IMR-90 (cell line): ENCODE measurements around the gene MAP4K1. TPM values are rescaled to one million over a fixed set of nuclear protein-coding genes. Genes with fewer than 3 reads are reported as not detected.

Source experiments
- ATAC-seq: fragments of 200-7000 bp; cut with Tn5 transposase; 2 replicates; pipeline ENCODE4 v1.9.1; 2020; ENCODE audit warnings: low read depth, mild to moderate bottlenecking, moderate library complexity
- BruUV-seq: library from RNA; stranded (reverse); fragments of 400-500 nt; replicated peaks from 2 replicates; lab custom pipeline; 2021; lab: Mats Ljungman, UMichigan
- CTCF ChIA-PET: fragments of 300-600 bp; formaldehyde crosslinking; extraction: SDS; loops from one replicate; lab custom pipeline; 2021; ENCODE audit warnings: antibody characterized with exemption; lab: Yijun Ruan, JAX
- POLR2A ChIA-PET: fragments of 300-600 bp; sonication (Branson Sonifier 250); formaldehyde crosslinking; loops from one replicate; lab custom pipeline; 2022; ENCODE audit warnings: antibody characterized with exemption; ENCODE audit not compliant: unreplicated experiment; lab: Charles Lee
- DNase-seq: peaks from one replicate; pipeline ENCODE4 v3.0.0; 2013
- H2AFZ ChIP-seq: replicated peaks from 2 replicates; pipeline ENCODE3; 2013; ENCODE audit warnings: low read length, mild to moderate bottlenecking; ENCODE audit not compliant: poor library complexity
- H2AK5ac ChIP-seq: 2 replicates; pipeline ENCODE4 v1.6.1; 2013; ENCODE audit warnings: low read depth, low read length, inconsistent platforms
- H2AK9ac ChIP-seq: replicated peaks from 2 replicates; pipeline ENCODE3; 2013; ENCODE audit warnings: mild to moderate bottlenecking, low read depth, low read length, moderate library complexity; ENCODE audit not compliant: poor library complexity
- H2BK120ac ChIP-seq: 2 replicates; pipeline ENCODE4 v1.6.1; 2013; ENCODE audit warnings: low read depth, low read length, inconsistent platforms
- H2BK15ac ChIP-seq: 3 replicates; pipeline ENCODE4 v1.6.1; 2013; ENCODE audit warnings: low read depth, low read length, inconsistent platforms
- H2BK20ac ChIP-seq: 2 replicates; pipeline ENCODE4 v1.6.1; 2013; ENCODE audit warnings: low read depth, mild to moderate bottlenecking, inconsistent platforms, low read length, moderate library complexity
- H2BK5ac ChIP-seq: 2 replicates; pipeline ENCODE4 v1.6.1; 2013; ENCODE audit warnings: mild to moderate bottlenecking, low read depth, low read length, inconsistent platforms; ENCODE audit not compliant: poor library complexity, severe bottlenecking
- H3K14ac ChIP-seq: replicated peaks from 2 replicates; pipeline ENCODE4 v1.6.1; 2013; ENCODE audit warnings: low read depth, low read length, inconsistent platforms
- H3K18ac ChIP-seq: 2 replicates; pipeline ENCODE4 v1.6.1; 2013; ENCODE audit warnings: low read depth, low read length, control low read depth
- H3K23ac ChIP-seq: 2 replicates; pipeline ENCODE4 v1.6.1; 2013; ENCODE audit warnings: low read depth, low read length, inconsistent platforms
- H3K27ac ChIP-seq: 2 replicates; pipeline ENCODE4 v1.5.1; 2013; ENCODE audit warnings: mild to moderate bottlenecking, control low read depth, low read length; ENCODE audit not compliant: insufficient read depth
- H3K27me3 ChIP-seq: 2 replicates; pipeline ENCODE4 v1.6.1; 2013; ENCODE audit warnings: low read length; ENCODE audit not compliant: control insufficient read depth, insufficient read depth
- H3K36me3 ChIP-seq: 2 replicates; pipeline ENCODE4 v1.6.1; 2013; ENCODE audit warnings: low read length, mixed read lengths; ENCODE audit not compliant: control insufficient read depth, insufficient read depth
- H3K4ac ChIP-seq: 2 replicates; pipeline ENCODE4 v1.6.1; 2013; ENCODE audit warnings: low read depth, low read length, inconsistent platforms
- H3K4me1 ChIP-seq: 2 replicates; pipeline ENCODE4 v1.6.1; 2013; ENCODE audit warnings: low read length, mixed read lengths; ENCODE audit not compliant: control insufficient read depth, insufficient read depth
- H3K4me2 ChIP-seq: 2 replicates; pipeline ENCODE4 v1.6.1; 2013; ENCODE audit warnings: low read depth, mild to moderate bottlenecking, control low read depth, low read length, moderate library complexity
- H3K4me3 ChIP-seq: 2 replicates; pipeline ENCODE4 v1.5.1; 2013; ENCODE audit warnings: low read depth, mild to moderate bottlenecking, control low read depth, low read length, moderate library complexity; ENCODE audit not compliant: insufficient read depth
- H3K56ac ChIP-seq: 2 replicates; pipeline ENCODE4 v1.6.1; 2013; ENCODE audit warnings: low read length, inconsistent platforms; ENCODE audit not compliant: insufficient read depth; ENCODE audit errors: extremely low read depth
- H3K79me1 ChIP-seq, 2 experiments: 2 replicates each; pipeline ENCODE4 v1.6.1; 2013; ENCODE audit warnings: low read length in 2 of 2, inconsistent platforms in 1 of 2, low read depth in 1 of 2
- H3K9ac ChIP-seq: 2 replicates; pipeline ENCODE4 v1.6.1; 2013; ENCODE audit warnings: low read depth, low read length, control low read depth
- H3K9me1 ChIP-seq: 2 replicates; pipeline ENCODE4 v1.6.1; 2013; ENCODE audit warnings: low read length, inconsistent platforms; ENCODE audit not compliant: insufficient read depth
- H3K9me3 ChIP-seq: 2 replicates; pipeline ENCODE4 v1.6.1; 2013; ENCODE audit warnings: low read length; ENCODE audit not compliant: control insufficient read depth, insufficient read depth
- H4K20me1 ChIP-seq: 2 replicates; pipeline ENCODE4 v1.6.1; 2013; ENCODE audit warnings: low read length, inconsistent platforms; ENCODE audit not compliant: insufficient read depth
- H4K5ac ChIP-seq: 2 replicates; pipeline ENCODE4 v1.6.1; 2013; ENCODE audit warnings: mild to moderate bottlenecking, low read depth, low read length, control low read depth
- H4K8ac ChIP-seq, 2 experiments: 2 replicates each; pipeline ENCODE4 v1.6.1; 2013; ENCODE audit warnings: low read depth in 2 of 2, low read length in 2 of 2, control low read depth in 1 of 2, inconsistent platforms in 1 of 2
- H4K91ac ChIP-seq: 2 replicates; pipeline ENCODE4 v1.6.1; 2013; ENCODE audit warnings: low read depth, low read length, inconsistent platforms; ENCODE audit not compliant: insufficient read depth
- BHLHE40 ChIP-seq: fragments of 150-350 bp; IDR thresholded peaks from 2 replicates; pipeline ENCODE4 v1.6.1; 2016; ENCODE audit warnings: mild to moderate bottlenecking, low read depth, low read length
- CEBPB ChIP-seq: IDR thresholded peaks from 2 replicates; pipeline ENCODE4 v1.6.1; 2012; ENCODE audit warnings: low read depth, low read length, improper control_type of control experiment
- FOS ChIP-seq: fragments of 150-350 bp; IDR thresholded peaks from 2 replicates; pipeline ENCODE4 v1.6.1; 2016; ENCODE audit warnings: low read depth, low read length
- MAZ ChIP-seq: IDR thresholded peaks from 2 replicates; pipeline ENCODE4 v1.6.1; 2012; ENCODE audit warnings: low read depth, mild to moderate bottlenecking, low read length, improper control_type of control experiment, moderate library complexity, borderline replicate concordance
- MXI1 ChIP-seq: IDR thresholded peaks from 2 replicates; pipeline ENCODE4 v1.6.1; 2012; ENCODE audit warnings: low read depth, mild to moderate bottlenecking, low read length, moderate library complexity, borderline replicate concordance
- RFX5 ChIP-seq: IDR thresholded peaks from 2 replicates; pipeline ENCODE4 v1.8.0; 2012; ENCODE audit warnings: low read depth, mild to moderate bottlenecking, low read length, moderate library complexity
- SMC3 ChIP-seq: fragments of 150-350 bp; IDR thresholded peaks from 2 replicates; pipeline ENCODE4 v1.6.1; 2016; ENCODE audit warnings: low read depth, mild to moderate bottlenecking, antibody characterized with exemption, low read length, moderate library complexity
- WGBS, 2 experiments: methylation state at CpG; one replicate each; pipeline versions ENCODE4 v1.1.5 to v1.1.7; 2013; ENCODE audit warnings: missing lambda C conversion rate in 2 of 2; ENCODE audit not compliant: insufficient read length in 1 of 2; ENCODE audit errors: extremely low coverage in 2 of 2; 5-methylcytosine and 5-hydroxymethylcytosine counted together
- dilution Hi-C: fragments of 300-500 bp; cut with HindIII; formaldehyde crosslinking; loops from one replicate; pipeline ENCODE4 v1.14.3; 2018; ENCODE audit warnings: low sequenced_read_pairs; ENCODE audit not compliant: unreplicated experiment
- in situ Hi-C: fragments of 300-500 bp; cut with MboI; formaldehyde crosslinking; loops from 3 replicates; pipeline ENCODE4 v1.14.3; 2019; ENCODE audit warnings: low sequenced_read_pairs, inconsistent platforms, mixed read lengths
- intact Hi-C: fragments of 100-400 bp; cut with micrococcal nuclease; formaldehyde crosslinking; loops from 2 replicates; pipeline ENCODE4 v1.10.0; 2022
- polyA plus RNA-seq, 3 experiments: library from polyadenylated mRNA; depleted of rRNA; stranded (reverse); fragments of >200 nt; gene quantifications; 2 replicates each; pipeline ENCODE4 v1.2.3, GENCODE V29; 2012; ENCODE audit warnings: low replicate concordance in 1 of 3
- total RNA-seq: library from RNA; depleted of rRNA; stranded (reverse); fragments of >200 nt; gene quantifications from 2 replicates; pipeline ENCODE4 v1.2.3, GENCODE V29; 2012
- TF ChIP-seq, protein P1 (sequence below): fragments of 150-350 bp; IDR thresholded peaks from 2 replicates; pipeline ENCODE4 v1.6.1; 2016; ENCODE audit warnings: low read depth, mild to moderate bottlenecking, low read length, moderate library complexity, borderline replicate concordance
- TF ChIP-seq, protein P2 (sequence below): conservative IDR thresholded peaks from 2 replicates; pipeline ENCODE4 v1.5.1; 2012; ENCODE audit warnings: mild to moderate bottlenecking, low read depth, low read length, improper control_type of control experiment

The MAP4K1 gene
- total and polyA plus RNA-seq, 2 of the 4 experiments (the other 2 are of a cell fraction) = 0.22 TPM; not detected in 1

DNA sequence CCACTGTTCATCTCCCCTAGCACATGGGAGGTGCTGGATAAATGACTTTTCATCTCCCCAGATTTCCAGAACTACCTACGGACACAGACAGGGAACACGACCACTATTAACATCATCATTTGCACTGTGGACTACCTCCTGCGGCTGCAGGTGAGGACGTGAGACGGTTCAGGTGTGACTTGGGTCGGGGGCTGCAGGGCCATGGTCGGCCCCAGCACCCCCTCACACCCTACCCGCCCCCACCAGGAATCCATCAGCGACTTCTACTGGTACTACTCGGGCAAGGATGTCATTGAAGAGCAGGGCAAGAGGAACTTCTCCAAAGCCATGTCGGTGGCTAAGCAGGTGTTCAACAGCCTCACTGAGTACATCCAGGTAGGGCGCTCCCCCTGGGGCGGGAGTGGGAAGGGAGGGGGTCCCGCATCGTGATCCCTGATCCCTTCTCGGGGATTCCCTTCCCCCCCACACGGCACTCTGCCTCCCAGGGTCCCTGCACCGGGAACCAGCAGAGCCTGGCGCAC lies 74.4 kb downstream of the MAP4K1 start:
- H3K4me1 ChIP-seq = no peaks in the 10 kb centered on the region; the same call in 1 of the 2 replicates
- H3K36me3 ChIP-seq = no peaks in the 10 kb centered on the region
- no peaks in the 10 kb centered on the region for H3K9me3 ChIP-seq
- POLR2A ChIA-PET = no interaction called here
- no peak overlapping the region for H4K5ac ChIP-seq
- TF ChIP-seq BHLHE40 (no peak), CEBPB (no peak), MAZ (no peak), FOS (no peak), SMC3 (no peak), MXI1 (no peak), RFX5 (no peak)
- TF ChIP-seq, protein P1, sequence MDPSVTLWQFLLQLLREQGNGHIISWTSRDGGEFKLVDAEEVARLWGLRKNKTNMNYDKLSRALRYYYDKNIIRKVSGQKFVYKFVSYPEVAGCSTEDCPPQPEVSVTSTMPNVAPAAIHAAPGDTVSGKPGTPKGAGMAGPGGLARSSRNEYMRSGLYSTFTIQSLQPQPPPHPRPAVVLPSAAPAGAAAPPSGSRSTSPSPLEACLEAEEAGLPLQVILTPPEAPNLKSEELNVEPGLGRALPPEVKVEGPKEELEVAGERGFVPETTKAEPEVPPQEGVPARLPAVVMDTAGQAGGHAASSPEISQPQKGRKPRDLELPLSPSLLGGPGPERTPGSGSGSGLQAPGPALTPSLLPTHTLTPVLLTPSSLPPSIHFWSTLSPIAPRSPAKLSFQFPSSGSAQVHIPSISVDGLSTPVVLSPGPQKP = no peak
- TF ChIP-seq, protein P2, sequence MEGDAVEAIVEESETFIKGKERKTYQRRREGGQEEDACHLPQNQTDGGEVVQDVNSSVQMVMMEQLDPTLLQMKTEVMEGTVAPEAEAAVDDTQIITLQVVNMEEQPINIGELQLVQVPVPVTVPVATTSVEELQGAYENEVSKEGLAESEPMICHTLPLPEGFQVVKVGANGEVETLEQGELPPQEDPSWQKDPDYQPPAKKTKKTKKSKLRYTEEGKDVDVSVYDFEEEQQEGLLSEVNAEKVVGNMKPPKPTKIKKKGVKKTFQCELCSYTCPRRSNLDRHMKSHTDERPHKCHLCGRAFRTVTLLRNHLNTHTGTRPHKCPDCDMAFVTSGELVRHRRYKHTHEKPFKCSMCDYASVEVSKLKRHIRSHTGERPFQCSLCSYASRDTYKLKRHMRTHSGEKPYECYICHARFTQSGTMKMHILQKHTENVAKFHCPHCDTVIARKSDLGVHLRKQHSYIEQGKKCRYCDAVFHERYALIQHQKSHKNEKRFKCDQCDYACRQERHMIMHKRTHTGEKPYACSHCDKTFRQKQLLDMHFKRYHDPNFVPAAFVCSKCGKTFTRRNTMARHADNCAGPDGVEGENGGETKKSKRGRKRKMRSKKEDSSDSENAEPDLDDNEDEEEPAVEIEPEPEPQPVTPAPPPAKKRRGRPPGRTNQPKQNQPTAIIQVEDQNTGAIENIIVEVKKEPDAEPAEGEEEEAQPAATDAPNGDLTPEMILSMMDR = no peak
- no peak overlapping the region for H3K14ac ChIP-seq
- H3K79me1 ChIP-seq = no peaks in the 10 kb centered on the region
- no peak for ATAC-seq
- dilution Hi-C loops = no loop called here
- peak overlapping the region in 1 of 2 experiments; percentile 66; a peak in 2 of 4 replicates for H4K8ac ChIP-seq
- H3K9me1 ChIP-seq = no peaks in the 10 kb centered on the region
- no peaks in the 10 kb centered on the region for H4K20me1 ChIP-seq
- BruUV-seq = no TSS peak
- H2AK5ac ChIP-seq = no peak overlapping the region
- H2AFZ ChIP-seq = peak overlapping the region; percentile 81
- H3K56ac ChIP-seq = no peak overlapping the region
- H3K4me2 ChIP-seq = peak overlapping the region; percentile 53; the same call in 1 of the 2 replicates
- no peak overlapping the region for H3K23ac ChIP-seq
- H2BK15ac ChIP-seq = no peak overlapping the region
- no peak for DNase-seq
- no peak overlapping the region for H2AK9ac ChIP-seq
- no peak overlapping the region for H2BK20ac ChIP-seq
- no peak overlapping the region for H3K9ac ChIP-seq
- CTCF ChIA-PET = interaction anchor here (1.5 kb wide), 1 partner anchor 141 kb away, joined by 3 read pairs; the partner anchor contains the start of gene FAM98C
- H3K18ac ChIP-seq = no peak overlapping the region
- H4K91ac ChIP-seq = no peak overlapping the region
- no peak overlapping the region for H2BK5ac ChIP-seq
- H2BK120ac ChIP-seq = no peak overlapping the region
- peaks cover 3% of the 10 kb centered on the region for H3K27me3 ChIP-seq
- H3K4me3 ChIP-seq = peak overlapping the region; percentile 31; the same call in 1 of the 2 replicates
- intact Hi-C loops = no loop called here
- no peak overlapping the region for H3K4ac ChIP-seq
- H3K27ac ChIP-seq = no peak overlapping the region
- in situ Hi-C loops = no loop called here
- WGBS, 2 experiments = 100% methylated on average over 1 of the region's 19 CpGs; no CpG with 5 or more reads in 1 of the 2 experiments
